PFSK-1 (cell line): Measurements from ENCODE around the gene OR2J3.

ENCODE experiments used
- POLR2AphosphoS5 ChIP-seq: IDR thresholded peaks from 2 replicates; pipeline ENCODE4 v1.6.1; 2012; ENCODE audit warnings: low read depth, mild to moderate bottlenecking, control low read depth, low read length, moderate library complexity
- REST ChIP-seq, 2 experiments: IDR thresholded peaks; 2 replicates each; pipeline versions ENCODE4 v1.6.1 to v1.8.0; 2011 to 2012; ENCODE audit warnings: low read depth in 2 of 2, low read length in 2 of 2, control low read depth in 1 of 2, inconsistent platforms in 1 of 2, mild to moderate bottlenecking in 1 of 2, moderate library complexity in 1 of 2; ENCODE audit not compliant: insufficient read depth in 1 of 2
- SIN3A ChIP-seq: IDR thresholded peaks from 2 replicates; pipeline ENCODE4 v1.6.1; 2012; ENCODE audit warnings: mild to moderate bottlenecking, low read length, moderate library complexity, borderline replicate concordance; ENCODE audit not compliant: insufficient read depth

GRCh38 chr6:29112135-29112534 is 4.3 kb downstream of the OR2J3 start:
- TF ChIP-seq POLR2AphosphoS5, result no peak
- no peak for TF ChIP-seq REST (IDR thresholded peaks at IDR 0.05; ENCODE audit: insufficient read depth in 1 of 2, low read depth in 2 of 2, low read length in 2 of 2)
- no peak for TF ChIP-seq SIN3A
